HepG2 (cell line): Measurements from ENCODE around the gene ADGRF1.

Source experiments
- BRCA1 ChIP-seq: sonication (generic); formaldehyde crosslinking; IDR thresholded peaks from 2 replicates; pipeline ENCODE4 v1.4.0; 2020; ENCODE audit warnings: missing genetic modification reagents
- FOSL1 ChIP-seq: sonication (generic); formaldehyde crosslinking; IDR thresholded peaks from 2 replicates; pipeline ENCODE4 v1.9.0; 2021; ENCODE audit warnings: missing genetic modification reagents, borderline replicate concordance
- HNF4A ChIP-seq: sonication (generic); formaldehyde crosslinking; IDR thresholded peaks from 2 replicates; pipeline ENCODE4 v1.4.0; 2020; ENCODE audit warnings: missing genetic modification reagents
- MIER2 ChIP-seq: IDR thresholded peaks from 2 replicates; pipeline ENCODE4 v1.6.1; 2016; ENCODE audit warnings: missing biosample characterization, missing genetic modification reagents
- TF ChIP-seq, protein P1 (sequence below): sonication (generic); formaldehyde crosslinking; IDR thresholded peaks from 2 replicates; pipeline ENCODE4 v1.5.0; 2020; ENCODE audit warnings: mild to moderate bottlenecking, missing genetic modification reagents, moderate library complexity

DNA sequence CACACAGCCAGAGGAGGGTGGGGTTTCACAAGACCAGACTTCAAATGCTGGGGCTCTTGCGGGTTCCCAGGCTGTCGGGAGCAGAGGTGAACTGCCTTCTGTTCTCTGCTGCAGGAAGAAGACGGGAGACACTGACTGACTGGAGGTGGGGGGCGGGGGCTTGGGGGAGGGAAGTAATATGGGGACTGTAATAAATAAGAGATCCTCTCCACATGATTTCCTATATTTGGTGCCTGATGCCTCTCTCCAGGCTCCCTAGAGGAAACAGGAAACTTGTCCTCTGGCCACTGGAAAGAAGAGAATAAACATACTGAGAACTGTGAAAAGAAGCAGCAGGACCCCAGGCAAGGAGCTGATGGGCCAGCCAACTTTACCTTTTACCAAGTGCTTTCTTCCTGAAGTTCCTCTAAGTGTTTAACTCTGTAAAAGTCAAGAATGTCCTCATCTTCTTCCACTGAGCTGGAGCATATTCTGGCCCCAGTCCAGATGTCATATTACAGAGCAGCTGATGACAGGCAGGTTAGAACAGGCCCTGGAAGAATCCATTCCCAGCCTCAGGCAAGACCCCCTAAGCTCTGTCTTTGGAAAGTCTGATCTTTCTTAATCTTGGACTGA lies 87.2 kb downstream of the ADGRF1 start:
- no peak for TF ChIP-seq FOSL1 (CRISPR knock-in tag)
- no peak for TF ChIP-seq BRCA1 (CRISPR knock-in tag)
- TF ChIP-seq MIER2, result no peak
- TF ChIP-seq, protein P1, sequence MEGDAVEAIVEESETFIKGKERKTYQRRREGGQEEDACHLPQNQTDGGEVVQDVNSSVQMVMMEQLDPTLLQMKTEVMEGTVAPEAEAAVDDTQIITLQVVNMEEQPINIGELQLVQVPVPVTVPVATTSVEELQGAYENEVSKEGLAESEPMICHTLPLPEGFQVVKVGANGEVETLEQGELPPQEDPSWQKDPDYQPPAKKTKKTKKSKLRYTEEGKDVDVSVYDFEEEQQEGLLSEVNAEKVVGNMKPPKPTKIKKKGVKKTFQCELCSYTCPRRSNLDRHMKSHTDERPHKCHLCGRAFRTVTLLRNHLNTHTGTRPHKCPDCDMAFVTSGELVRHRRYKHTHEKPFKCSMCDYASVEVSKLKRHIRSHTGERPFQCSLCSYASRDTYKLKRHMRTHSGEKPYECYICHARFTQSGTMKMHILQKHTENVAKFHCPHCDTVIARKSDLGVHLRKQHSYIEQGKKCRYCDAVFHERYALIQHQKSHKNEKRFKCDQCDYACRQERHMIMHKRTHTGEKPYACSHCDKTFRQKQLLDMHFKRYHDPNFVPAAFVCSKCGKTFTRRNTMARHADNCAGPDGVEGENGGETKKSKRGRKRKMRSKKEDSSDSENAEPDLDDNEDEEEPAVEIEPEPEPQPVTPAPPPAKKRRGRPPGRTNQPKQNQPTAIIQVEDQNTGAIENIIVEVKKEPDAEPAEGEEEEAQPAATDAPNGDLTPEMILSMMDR (CRISPR knock-in tag), result no peak
- no peak for TF ChIP-seq HNF4A (CRISPR knock-in tag)
